Measurements from ENCODE around the gene HSPBP1.

HSPBP1 gene

DNA sequence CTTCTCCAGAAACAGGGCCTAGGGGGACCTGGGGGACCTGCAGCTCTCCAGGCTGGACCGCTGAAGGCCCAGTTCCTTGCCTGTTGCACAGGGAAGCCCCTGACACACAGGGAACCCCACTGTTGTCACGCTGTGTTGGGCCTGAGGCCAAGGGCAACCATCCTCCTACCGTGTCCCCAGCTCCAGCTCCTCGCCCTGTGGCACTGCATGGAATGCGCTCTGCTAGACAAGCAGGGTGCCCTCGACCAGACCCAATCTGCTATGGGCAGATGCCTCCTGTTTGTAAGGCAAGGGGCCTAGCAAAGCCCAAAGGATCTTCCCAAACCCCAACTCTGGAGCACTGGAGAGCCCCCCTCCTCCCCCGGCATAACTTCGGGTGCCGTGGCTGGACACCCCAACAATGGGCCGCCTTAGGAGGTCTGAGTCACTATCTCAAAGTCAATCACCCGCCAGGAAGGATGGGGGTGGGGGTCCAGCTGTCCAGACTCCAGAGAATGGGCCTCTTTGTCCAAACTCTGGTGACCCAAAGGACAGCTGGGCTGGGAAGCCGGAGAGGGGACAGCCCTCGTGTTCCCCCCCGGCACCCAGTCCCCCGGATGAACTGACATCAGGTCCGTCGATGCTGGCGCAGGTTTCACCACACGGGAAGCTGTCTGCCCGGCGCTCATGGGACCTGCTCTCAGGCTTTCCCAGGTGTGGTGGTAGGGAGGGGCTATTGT, 7.6 kb upstream of the HSPBP1 start:
- Histone ChIP-seq H3K27ac (ENCODE audit: insufficient read depth, low read depth, low read length, poor library complexity, severe bottlenecking) (no peak overlapping the region), H3K4me1 (ENCODE audit: control insufficient read depth, insufficient read depth, low read length) (peaks cover 10% of the 10 kb centered on the region), H3K4me3 (ENCODE audit: insufficient read depth, low read depth, low read length) (no peak overlapping the region), H3K27me3 (ENCODE audit: control insufficient read depth, insufficient read depth, low read length, poor library complexity, severe bottlenecking) (no peaks in the 10 kb centered on the region), H3K36me3 (ENCODE audit: control insufficient read depth, insufficient read depth, low read length) (peaks cover 10% of the 10 kb centered on the region), H3K9me3 (ENCODE audit: control insufficient read depth, low read length) (no peaks in the 10 kb centered on the region)
- WGBS, 2 experiments, result 95 to 97% methylated on average over 21 of the region's 21 CpGs

DNA sequence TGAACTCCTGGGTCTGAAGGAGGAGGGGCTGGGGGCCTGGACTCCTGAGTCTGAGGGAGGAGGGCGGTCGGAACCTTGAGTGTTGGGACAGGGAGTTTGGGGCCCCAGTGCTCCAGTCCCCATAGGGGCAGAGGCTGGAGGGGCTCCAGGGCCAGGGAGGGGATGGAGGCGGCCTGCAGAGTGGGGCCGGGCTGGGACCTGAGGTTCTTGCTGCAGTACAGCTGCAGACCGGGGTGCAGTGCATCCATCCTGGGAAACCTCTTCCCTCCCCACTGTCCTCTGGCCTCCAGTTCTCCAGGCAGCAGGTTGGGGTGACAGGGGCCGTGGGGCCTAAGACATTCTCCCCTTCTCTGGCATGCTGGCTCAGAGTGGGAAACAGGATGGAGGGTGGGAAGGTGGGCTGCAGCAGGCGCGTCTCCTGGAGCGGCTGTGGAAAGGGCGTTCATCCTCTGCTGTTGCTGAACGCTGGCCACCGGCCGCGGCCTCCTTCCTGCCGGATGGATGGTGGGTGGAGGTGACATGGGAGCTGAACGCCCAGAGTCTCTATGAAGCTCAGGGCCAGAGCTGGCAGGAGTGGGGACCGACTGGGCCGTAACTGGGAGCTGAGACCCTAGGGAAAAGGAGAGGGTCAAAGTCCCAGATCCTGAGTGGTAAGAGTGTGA, 5.5 kb upstream of the HSPBP1 start:
- Histone ChIP-seq H3K9me3 (ENCODE audit: control insufficient read depth, low read length) (no peaks in the 10 kb centered on the region), H3K4me3 (ENCODE audit: insufficient read depth, low read depth, low read length) (peak overlapping the region; percentile 64), H3K36me3 (ENCODE audit: control insufficient read depth, insufficient read depth, low read length) (peaks cover 10% of the 10 kb centered on the region), H3K4me1 (ENCODE audit: control insufficient read depth, insufficient read depth, low read length) (peaks cover 16% of the 10 kb centered on the region), H3K27ac (ENCODE audit: insufficient read depth, low read depth, low read length, poor library complexity, severe bottlenecking) (no peak overlapping the region), H3K27me3 (ENCODE audit: control insufficient read depth, insufficient read depth, low read length, poor library complexity, severe bottlenecking) (no peaks in the 10 kb centered on the region)
- 71 to 73% methylated on average over 18 of the region's 18 CpGs for WGBS, 2 experiments

DNA sequence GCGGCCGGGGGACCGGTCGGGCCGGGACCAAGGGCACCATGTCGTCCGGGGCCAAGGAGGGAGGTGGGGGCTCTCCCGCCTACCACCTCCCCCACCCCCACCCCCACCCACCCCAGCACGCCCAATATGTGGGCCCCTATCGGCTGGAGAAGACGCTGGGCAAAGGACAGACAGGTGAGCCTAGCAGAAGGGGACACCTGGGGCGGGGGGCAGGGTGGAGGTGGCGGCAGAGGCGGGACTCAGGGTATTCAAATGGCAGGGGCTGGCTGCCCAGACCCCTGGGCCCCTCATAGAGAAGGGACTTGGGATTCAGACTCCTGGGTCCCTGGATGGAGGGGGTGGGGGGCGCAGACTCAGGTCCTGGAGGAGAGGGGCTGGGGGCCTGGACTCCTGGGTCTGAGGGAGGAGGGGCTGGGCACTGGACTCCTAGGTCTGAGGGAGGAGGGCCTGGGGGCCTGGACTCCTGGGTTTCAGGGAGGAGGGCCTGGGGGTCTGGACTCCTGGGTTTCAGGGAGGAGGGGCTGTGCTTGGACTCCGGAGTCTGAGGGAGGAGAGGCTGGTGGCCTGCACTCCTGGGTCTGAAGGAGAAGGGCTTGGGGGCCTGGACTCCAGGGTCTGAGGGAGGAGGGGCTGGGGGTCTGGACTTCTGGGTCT, 4.6 kb upstream of the HSPBP1 start:
- Histone ChIP-seq H3K4me1 (ENCODE audit: control insufficient read depth, insufficient read depth, low read length) (peaks cover 16% of the 10 kb centered on the region), H3K27me3 (ENCODE audit: control insufficient read depth, insufficient read depth, low read length, poor library complexity, severe bottlenecking) (no peaks in the 10 kb centered on the region), H3K9me3 (ENCODE audit: control insufficient read depth, low read length) (no peaks in the 10 kb centered on the region), H3K27ac (ENCODE audit: insufficient read depth, low read depth, low read length, poor library complexity, severe bottlenecking) (peak overlapping the region; percentile 63), H3K36me3 (ENCODE audit: control insufficient read depth, insufficient read depth, low read length) (peaks cover 7% of the 10 kb centered on the region), H3K4me3 (ENCODE audit: insufficient read depth, low read depth, low read length) (peak overlapping the region; percentile 64)
- WGBS, 2 experiments, result 5 to 12% methylated on average over 9 to 15 of the region's 16 CpGs

DNA sequence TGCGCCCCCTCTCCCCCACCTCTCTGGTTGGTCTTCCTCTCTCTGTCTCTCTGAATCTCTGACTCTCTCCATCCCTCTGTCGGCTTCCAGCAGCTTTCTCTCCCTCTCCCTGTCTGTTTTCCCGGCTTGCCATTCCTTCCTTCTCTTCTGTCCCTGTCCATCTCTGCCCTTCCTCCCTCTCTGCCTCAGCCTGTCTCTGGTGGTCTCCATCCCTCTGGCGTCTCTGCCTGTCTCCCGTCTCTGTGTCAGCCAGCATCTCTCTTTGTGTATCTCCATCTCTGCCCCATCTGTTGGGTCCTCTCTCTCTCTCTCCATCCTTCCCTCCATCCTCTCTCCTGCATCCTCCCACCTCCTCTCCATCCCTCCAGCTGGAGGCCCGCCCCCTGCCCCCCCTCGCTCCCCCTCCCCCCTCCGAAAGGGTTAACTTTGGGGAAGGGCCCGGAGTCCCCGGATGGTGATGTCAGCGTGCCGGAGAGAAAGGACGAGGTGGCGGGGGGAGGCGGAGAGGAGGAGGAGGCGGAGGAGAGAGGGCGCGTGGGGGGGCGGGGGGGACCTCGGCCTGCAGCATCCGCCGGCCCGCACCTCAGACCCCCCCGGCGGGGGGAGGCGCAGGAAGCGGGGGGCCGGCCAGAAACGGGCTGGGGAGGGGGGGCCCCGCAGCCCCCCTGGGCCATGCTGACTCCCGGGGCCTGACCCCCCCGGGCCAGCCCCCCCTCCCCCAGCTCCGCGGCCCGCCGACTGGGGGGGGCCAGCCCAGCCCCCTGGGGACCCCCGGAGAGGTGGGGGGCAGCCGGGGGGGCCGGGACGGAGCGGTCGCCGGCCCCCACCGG, 3.9 kb upstream of the HSPBP1 start, which contains the start of gene BRSK1:
Gene BRSK1, plus strand, starts transcription at position 450 of the 830 bp plus-strand sequence. CDS start 446 bp downstream, outside the sequence.
- Histone ChIP-seq H3K27ac (ENCODE audit: insufficient read depth, low read depth, low read length, poor library complexity, severe bottlenecking) (peak within 1 kb of the TSS; percentile 63), H3K4me3 (ENCODE audit: insufficient read depth, low read depth, low read length) (peak within 1 kb of the TSS; percentile 64), H3K36me3 (ENCODE audit: control insufficient read depth, insufficient read depth, low read length) (peaks cover under 1% of the 10 kb centered on the region), H3K27me3 (ENCODE audit: control insufficient read depth, insufficient read depth, low read length, poor library complexity, severe bottlenecking) (no peaks in the 10 kb centered on the region), H3K9me3 (ENCODE audit: control insufficient read depth, low read length) (no peaks in the 10 kb centered on the region), H3K4me1 (ENCODE audit: control insufficient read depth, insufficient read depth, low read length) (peaks cover 21% of the 10 kb centered on the region)
- WGBS, 2 experiments, result 6 to 7% methylated on average over 37 to 41 of the region's 44 CpGs

DNA sequence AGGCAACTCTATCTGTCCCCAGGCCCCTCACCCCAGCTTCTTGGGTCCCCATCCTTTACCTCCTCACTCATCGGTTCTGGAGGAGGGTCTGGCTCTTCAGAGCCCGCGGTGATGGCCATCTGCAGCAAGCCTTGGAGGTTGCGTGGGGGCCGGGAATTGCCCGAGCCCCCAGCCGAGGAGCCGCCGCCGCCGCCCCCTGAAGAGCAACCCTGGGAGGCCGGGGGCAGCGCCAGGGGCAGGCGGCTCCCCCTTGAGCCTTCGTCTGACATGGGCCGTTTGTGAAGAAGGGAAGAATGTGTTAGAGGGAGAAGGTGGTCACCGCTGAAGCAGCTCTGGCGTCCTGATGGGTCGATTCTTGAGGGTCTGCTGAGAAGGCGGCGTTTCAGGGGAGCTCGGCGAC, 570 bp downstream of the HSPBP1 start:
- H3K4me1 ChIP-seq (ENCODE audit: control insufficient read depth, insufficient read depth, low read length), result peaks cover 21% of the 10 kb centered on the region
- H3K27ac ChIP-seq (ENCODE audit: insufficient read depth, low read depth, low read length, poor library complexity, severe bottlenecking), result peak overlapping the region; percentile 94
- no peaks in the 10 kb centered on the region for H3K9me3 ChIP-seq (ENCODE audit: control insufficient read depth, low read length)
- WGBS, 2 experiments, result 2% methylated on average over 23 of the region's 23 CpGs
- peaks cover 3% of the 10 kb centered on the region for H3K36me3 ChIP-seq (ENCODE audit: control insufficient read depth, insufficient read depth, low read length)
- no peaks in the 10 kb centered on the region for H3K27me3 ChIP-seq (ENCODE audit: control insufficient read depth, insufficient read depth, low read length, poor library complexity, severe bottlenecking)
- peak overlapping the region; percentile 71 for H3K4me3 ChIP-seq (ENCODE audit: insufficient read depth, low read depth, low read length)

DNA sequence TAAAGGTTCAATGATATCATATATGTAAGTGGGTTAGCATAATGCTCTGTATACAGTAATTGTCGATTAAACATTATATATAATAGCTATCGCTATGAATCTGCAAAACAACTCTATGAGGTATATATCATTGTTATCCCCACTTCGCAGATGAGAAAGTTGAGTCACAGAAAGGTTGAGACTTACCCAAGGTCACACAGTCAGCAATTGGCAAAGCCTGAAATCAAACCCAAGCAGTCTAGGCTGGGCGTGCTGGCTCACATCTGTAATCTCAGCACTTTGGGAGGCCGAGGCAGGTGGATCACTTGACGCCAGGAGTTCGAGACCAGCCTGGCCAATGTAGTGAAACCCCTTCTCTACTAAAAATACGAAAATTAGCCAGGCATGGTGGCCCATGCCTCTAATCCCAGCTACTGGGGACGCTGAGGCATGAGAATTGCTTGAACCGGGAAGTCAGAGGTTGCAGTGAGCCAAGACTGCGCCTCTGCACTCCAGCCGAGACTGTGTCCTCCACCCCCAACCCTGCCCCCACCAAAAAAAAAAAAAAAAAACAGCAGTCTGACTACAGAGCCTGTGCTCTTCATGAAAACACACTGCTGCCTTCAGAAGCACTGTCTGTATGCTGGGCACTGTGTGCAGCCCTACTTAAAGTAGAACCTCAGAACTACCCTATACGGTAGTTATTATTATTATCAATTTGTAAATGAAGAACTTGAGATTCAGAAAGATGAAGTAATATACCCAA, 1.3 kb downstream of the HSPBP1 start:
- WGBS, 2 experiments, result 92 to 95% methylated on average over 11 to 13 of the region's 13 CpGs

DNA sequence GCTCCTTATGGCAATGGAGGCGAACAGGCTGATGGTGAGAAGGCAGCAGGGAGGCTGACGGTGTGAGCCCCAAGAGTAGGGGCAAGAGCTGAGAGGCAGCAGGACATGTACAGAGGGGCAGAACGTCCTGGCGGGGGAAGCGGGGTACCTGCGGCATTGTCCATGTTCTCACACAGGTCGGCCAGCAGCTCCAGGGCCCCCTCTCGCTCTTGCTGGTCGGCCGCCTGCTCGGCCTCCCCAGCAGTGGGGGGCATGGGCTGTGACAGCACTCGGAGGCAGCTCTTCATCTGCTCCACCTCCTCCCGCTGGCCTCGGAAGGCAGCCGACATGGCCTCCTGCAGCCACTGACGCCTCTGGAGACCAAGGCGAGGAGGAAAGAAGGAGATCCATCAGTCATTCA, 2.4 kb downstream of the HSPBP1 start:
- Histone ChIP-seq H3K27ac (ENCODE audit: insufficient read depth, low read depth, low read length, poor library complexity, severe bottlenecking) (no peak overlapping the region), H3K9me3 (ENCODE audit: control insufficient read depth, low read length) (no peaks in the 10 kb centered on the region), H3K4me1 (ENCODE audit: control insufficient read depth, insufficient read depth, low read length) (peaks cover 18% of the 10 kb centered on the region), H3K4me3 (ENCODE audit: insufficient read depth, low read depth, low read length) (no peak overlapping the region), H3K36me3 (ENCODE audit: control insufficient read depth, insufficient read depth, low read length) (peaks cover 9% of the 10 kb centered on the region), H3K27me3 (ENCODE audit: control insufficient read depth, insufficient read depth, low read length, poor library complexity, severe bottlenecking) (no peaks in the 10 kb centered on the region)
- 87 to 88% methylated on average over 17 of the region's 17 CpGs for WGBS, 2 experiments

More for the DNA sequence above, 1.3 kb downstream of the HSPBP1 start:
- H3K9me3 ChIP-seq (ENCODE audit: control insufficient read depth, low read length), result no peaks in the 10 kb centered on the region
- peaks cover 8% of the 10 kb centered on the region for H3K36me3 ChIP-seq (ENCODE audit: control insufficient read depth, insufficient read depth, low read length)
- peak overlapping the region; percentile 71 for H3K4me3 ChIP-seq (ENCODE audit: insufficient read depth, low read depth, low read length)
- H3K27ac ChIP-seq (ENCODE audit: insufficient read depth, low read depth, low read length, poor library complexity, severe bottlenecking), result no peak overlapping the region
- H3K27me3 ChIP-seq (ENCODE audit: control insufficient read depth, insufficient read depth, low read length, poor library complexity, severe bottlenecking), result no peaks in the 10 kb centered on the region
- H3K4me1 ChIP-seq (ENCODE audit: control insufficient read depth, insufficient read depth, low read length), result peaks cover 20% of the 10 kb centered on the region

DNA sequence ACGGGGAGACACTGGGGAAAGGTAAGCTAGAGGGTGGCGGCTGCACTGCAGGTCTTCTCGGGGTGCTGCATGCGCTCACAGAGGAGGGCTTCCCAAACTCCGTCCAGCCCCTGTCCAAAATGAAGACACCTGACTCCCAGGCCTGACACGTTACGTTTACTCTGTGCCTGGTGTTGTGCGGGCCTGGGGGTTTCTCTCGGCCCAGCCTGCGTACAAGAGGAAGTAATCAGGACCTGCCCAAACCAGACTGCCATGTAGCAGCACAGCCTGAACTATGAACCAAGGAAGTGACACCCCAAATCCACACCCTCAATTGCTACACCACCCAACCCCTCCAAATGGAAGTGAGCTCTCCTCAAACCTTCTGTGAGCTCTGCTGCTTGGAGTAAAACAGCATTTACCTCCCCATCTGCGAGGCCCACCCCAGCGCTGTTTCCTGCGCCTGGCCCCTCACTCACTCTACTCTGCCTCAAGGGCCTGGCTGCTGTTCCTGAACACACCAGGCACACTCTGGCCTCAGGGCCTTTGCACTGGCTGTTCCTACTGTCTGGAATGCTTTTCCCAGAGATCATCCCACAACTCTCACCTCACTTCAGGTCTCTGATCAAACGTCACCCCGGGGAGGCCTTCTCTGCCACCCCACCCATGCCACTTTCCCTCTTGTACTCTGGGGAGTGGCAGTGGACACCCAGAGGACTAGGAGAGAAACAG, 3.0 kb downstream of the HSPBP1 start:
- no peaks in the 10 kb centered on the region for H3K27me3 ChIP-seq (ENCODE audit: control insufficient read depth, insufficient read depth, low read length, poor library complexity, severe bottlenecking)
- H3K9me3 ChIP-seq (ENCODE audit: control insufficient read depth, low read length), result no peaks in the 10 kb centered on the region
- no peak overlapping the region for H3K27ac ChIP-seq (ENCODE audit: insufficient read depth, low read depth, low read length, poor library complexity, severe bottlenecking)
- H3K36me3 ChIP-seq (ENCODE audit: control insufficient read depth, insufficient read depth, low read length), result peaks cover 9% of the 10 kb centered on the region
- H3K4me3 ChIP-seq (ENCODE audit: insufficient read depth, low read depth, low read length), result no peak overlapping the region
- H3K4me1 ChIP-seq (ENCODE audit: control insufficient read depth, insufficient read depth, low read length), result peaks cover 18% of the 10 kb centered on the region
- 96% methylated on average over 15 of the region's 15 CpGs for whole genome bisulfite sequencing, 2 experiments
